ENCODE results near the gene DROSHA.
"Not testable (repeated sequence)": the region's sequence is repeated elsewhere in the genome, so short reads cannot be mapped to it uniquely, and the experiment has no call there.

The DROSHA gene

DNA sequence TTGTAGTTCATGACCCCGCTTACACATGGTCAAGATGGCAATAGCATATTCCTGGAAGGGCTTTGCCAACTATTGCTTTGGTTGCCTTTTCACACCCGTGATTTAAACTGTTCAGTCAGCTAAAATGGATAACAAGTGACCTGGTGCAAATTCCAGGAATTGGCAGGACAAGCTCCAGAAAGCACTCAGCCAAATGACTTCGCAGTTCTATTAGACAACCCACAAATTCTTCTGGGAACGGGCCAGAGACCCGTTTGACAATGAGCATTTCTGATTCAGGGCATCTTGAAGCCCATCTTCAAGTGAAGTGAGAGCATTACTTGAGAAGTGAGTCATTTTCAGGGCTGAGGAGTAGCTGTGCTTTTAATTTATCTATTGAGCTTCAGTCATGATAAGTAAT, 165.0 kb downstream of the DROSHA start:
- no peak for DNase-seq

DNA sequence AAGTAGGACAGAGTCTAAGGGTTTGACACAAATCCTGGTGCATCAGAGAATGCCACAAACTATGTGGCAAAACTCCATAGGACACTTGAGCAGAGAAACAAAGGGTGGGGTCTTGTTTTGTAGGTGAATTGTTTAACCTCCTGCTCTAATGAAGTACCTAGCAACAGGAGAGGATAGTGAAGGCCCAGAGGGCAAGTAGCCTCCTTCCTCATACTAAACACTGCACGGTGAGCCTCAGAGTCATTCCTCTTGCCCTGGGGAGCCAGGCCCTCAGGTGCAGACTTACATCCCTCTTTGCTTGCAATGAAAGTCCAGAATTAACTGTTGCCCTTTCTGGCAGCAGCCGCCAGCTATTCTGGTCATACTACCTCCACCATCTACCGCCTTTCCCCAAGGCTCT, 166.1 kb downstream of the DROSHA start:
- DNase-seq: no peak

GRCh38 chr5:31364881-31365636, 166.8 kb downstream of the DROSHA start:
- DNase-seq: no peak

DNA sequence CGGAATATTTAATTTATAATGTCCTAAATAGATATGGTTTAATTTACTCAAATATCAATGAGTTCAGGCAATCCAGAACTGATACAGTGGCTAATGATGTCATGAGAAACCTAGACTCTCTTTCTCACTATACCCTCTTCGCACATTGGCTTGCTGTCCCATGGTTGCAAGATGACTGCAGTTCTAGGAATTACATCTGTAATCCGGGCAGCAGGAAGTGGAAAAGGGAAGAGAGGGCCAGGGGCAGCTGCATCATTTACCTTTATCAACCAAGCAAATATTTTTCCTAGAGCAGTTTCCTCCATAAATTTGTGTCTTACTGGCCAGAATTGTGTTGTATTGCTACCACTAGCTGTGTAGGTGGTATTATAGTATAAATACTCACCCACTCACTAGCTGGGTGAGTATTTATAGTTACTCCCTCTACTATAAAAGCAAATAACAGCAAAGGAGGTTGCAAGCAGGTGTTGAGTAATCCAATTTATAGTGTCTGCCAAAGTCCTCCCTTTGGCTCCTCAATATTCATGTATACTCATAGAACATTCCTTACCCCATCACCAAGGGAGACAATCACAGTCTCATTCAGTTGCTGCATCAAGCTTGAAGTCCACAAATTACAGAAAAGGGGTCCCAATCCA, 168.8 kb downstream of the DROSHA start:
- no peak for DNase-seq

GRCh38 chr5:31362529-31362900, 169.4 kb downstream of the DROSHA start:
- no peak for DNase-seq

DNA sequence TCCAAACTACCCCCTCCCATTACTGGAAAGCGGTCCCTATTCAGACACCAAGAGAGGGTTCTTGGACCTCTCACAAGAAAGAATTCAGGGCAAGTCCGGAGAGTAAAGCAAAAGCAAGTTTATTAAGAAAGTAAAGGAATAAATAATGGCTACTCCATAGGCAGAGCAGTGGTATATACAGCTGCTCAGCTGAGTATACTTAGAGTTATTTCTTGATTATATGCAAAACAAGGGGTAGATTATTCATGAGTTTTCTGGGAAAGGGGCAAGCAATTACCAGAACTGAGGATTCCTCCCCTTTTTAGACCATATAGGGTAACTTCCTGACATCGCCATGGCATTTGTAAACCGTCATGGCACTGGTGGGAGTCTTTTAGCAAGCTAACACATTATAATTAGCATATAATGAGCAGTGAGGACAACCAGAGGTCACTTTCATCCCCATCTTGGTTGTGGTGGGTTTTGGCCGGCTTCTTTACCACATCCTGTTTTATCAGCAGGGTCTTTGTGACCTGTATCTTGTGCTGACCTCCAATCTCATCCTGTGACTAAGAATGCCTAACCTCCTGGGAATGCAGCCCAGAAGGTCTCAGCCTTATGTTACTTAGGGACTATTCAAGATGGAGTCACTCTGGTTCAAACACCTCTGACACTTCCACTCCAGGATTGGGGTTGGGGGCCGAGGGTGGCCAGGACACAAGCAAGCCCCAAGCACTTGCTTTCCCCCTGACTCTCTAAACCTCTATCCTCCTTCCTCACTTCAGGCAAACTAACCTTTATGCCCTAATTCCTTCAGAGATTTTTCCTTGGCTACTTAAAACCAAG, 170.0 kb downstream of the DROSHA start:
- not testable (repeated sequence) for DNase-seq

GRCh38 chr5:31361234-31361633, 170.7 kb downstream of the DROSHA start:
- DNase-seq: no peak

DNA sequence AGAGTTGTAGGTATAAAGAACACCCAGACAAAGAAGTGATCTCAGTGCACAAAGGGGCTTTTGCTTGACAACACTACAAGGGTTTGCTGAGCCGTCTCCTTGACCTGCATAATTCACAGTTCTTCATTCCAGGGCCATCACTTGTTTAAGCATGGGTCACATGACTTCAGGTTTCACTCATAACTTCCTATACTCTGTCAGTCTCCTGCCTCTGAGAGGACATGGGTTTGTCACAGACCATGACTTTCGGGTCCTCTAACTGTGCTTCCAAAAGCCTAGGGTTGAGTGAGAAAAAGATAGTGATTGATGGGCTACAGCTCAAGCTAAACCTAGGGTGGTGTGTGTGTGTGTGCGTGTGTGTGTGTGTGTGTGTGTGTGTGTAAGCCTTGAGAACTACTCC, 172.1 kb downstream of the DROSHA start:
- DNase-seq: no peak

DNA sequence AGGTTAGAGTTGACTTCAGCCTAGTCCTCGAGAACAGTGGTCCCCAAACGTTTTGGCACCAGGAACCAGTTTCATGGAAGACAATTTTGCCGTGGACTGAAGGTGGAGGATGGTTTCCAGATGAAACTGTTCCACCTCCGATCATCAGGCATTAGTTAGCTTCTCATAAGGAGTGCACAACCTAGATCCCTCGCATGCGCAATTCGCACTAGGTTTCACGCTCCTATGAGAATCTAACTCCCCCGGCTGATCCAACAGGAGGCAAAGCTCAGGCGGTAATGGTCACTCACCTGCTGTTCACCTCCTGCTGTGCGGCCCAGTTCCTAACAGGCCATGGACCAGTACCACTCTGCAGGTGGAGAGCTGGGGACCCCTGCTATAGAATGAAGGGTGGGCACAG, 174.9 kb downstream of the DROSHA start:
- no peak for DNase-seq

- DNase-seq: no peak
Observed at GRCh38 chr5:31355337-31355736, 176.6 kb downstream of the DROSHA start.

Data from stimulated activated CD8-positive, alpha-beta memory T cell treated with anti-CD3 and anti-CD28 coated beads, Interleukin-4, amount 100 ng/mL, for 48 hours (primary cell).